Measurements from ENCODE around the gene LYRM2. TPM values are rescaled to one million over a fixed set of nuclear protein-coding genes. Genes with fewer than 3 reads are reported as not detected.

The LYRM2 gene
- total and polyA plus RNA-seq, 4 donors, result 16.8 to 33.7 (median 22.0) TPM

GRCh38 chr6:89596484-89596883, 42.1 kb downstream of the LYRM2 start:
- Histone ChIP-seq H3K27ac (ENCODE audit: low read depth in 1 of 2, low read length in 2 of 2) (peak overlapping the region in 1 of 2 donors; percentile 52), H3K9me3 (ENCODE audit: control insufficient read depth, low read length) (no peaks in the 10 kb centered on the region), H3K27me3 (ENCODE audit: control insufficient read depth in 1 of 2, insufficient read depth in 2 of 2, low read length in 1 of 2) (no peaks in the 10 kb centered on the region), H3K4me1 (ENCODE audit: control insufficient read depth in 1 of 2, insufficient read depth in 2 of 2, low read length in 2 of 2) (no peaks in the 10 kb centered on the region), H3K36me3 (ENCODE audit: control insufficient read depth in 1 of 2, insufficient read depth in 2 of 2, low read length in 1 of 2) (no peaks in the 10 kb centered on the region), H3K4me3 (ENCODE audit: low read length in 2 of 2) (no peak overlapping the region)
- 64 to 67% methylated on average over 1 of the region's 1 CpG for WGBS, 2 donors
- intact Hi-C loops (cut with DNase I), result loop anchor here in 1 of 2 donors (5.0 kb wide), 1 partner anchor 164 kb away; the partner anchor contains the start of gene ANKRD6
- DNase-seq (no peak), ATAC-seq (ENCODE audit: low FRiP score) (no peak)

- no peaks in the 10 kb centered on the region for H3K9me3 ChIP-seq (ENCODE audit: control insufficient read depth, low read length)
- no peaks in the 10 kb centered on the region for H3K27me3 ChIP-seq (ENCODE audit: control insufficient read depth in 1 of 2, insufficient read depth in 2 of 2, low read length in 1 of 2)
- WGBS, 2 donors, result 93 to 94% methylated on average over 2 of the region's 2 CpGs
- no peak for DNase-seq
- intact Hi-C loops (cut with DNase I), result loop anchor here in 1 of 2 donors (5.0 kb wide), 1 partner anchor 164 kb away; the partner anchor contains the start of gene ANKRD6
- ATAC-seq (ENCODE audit: low FRiP score), result no peak
- no peaks in the 10 kb centered on the region for H3K36me3 ChIP-seq (ENCODE audit: control insufficient read depth in 1 of 2, insufficient read depth in 2 of 2, low read length in 1 of 2)
- no peaks in the 10 kb centered on the region for H3K4me1 ChIP-seq (ENCODE audit: control insufficient read depth in 1 of 2, insufficient read depth in 2 of 2, low read length in 2 of 2)
- H3K27ac ChIP-seq (ENCODE audit: low read depth in 1 of 2, low read length in 2 of 2), result no peak overlapping the region
- no peak overlapping the region for H3K4me3 ChIP-seq (ENCODE audit: low read length in 2 of 2)
These were observed 42.5 kb downstream of the LYRM2 start for GRCh38 chr6:89596056-89596455.

- Histone ChIP-seq H3K36me3 (ENCODE audit: control insufficient read depth in 1 of 2, insufficient read depth in 2 of 2, low read length in 1 of 2) (no peaks in the 10 kb centered on the region), H3K27me3 (ENCODE audit: control insufficient read depth in 1 of 2, insufficient read depth in 2 of 2, low read length in 1 of 2) (no peaks in the 10 kb centered on the region), H3K27ac (ENCODE audit: low read depth in 1 of 2, low read length in 2 of 2) (no peak overlapping the region), H3K4me1 (ENCODE audit: control insufficient read depth in 1 of 2, insufficient read depth in 2 of 2, low read length in 2 of 2) (no peaks in the 10 kb centered on the region), H3K4me3 (ENCODE audit: low read length in 2 of 2) (no peak overlapping the region), H3K9me3 (ENCODE audit: control insufficient read depth, low read length) (no peaks in the 10 kb centered on the region)
- DNase-seq (no peak), ATAC-seq (ENCODE audit: low FRiP score) (no peak)
- intact Hi-C loops (cut with DNase I), result no loop called here
- WGBS, 2 donors, result 64 to 74% methylated on average over 4 of the region's 4 CpGs
These were observed 46.8 kb downstream of the LYRM2 start for GRCh38 chr6:89591745-89592144.

GRCh38 chr6:89590133-89590532, 48.4 kb downstream of the LYRM2 start:
- ATAC-seq (ENCODE audit: low FRiP score), result no peak

GRCh38 chr6:89589297-89590025, 49.1 kb downstream of the LYRM2 start:
- WGBS, 2 donors, result 83 to 84% methylated on average over 7 of the region's 7 CpGs
- H3K36me3 ChIP-seq (ENCODE audit: control insufficient read depth in 1 of 2, insufficient read depth in 2 of 2, low read length in 1 of 2), result no peaks in the 10 kb centered on the region
- H3K4me1 ChIP-seq (ENCODE audit: control insufficient read depth in 1 of 2, insufficient read depth in 2 of 2, low read length in 2 of 2), result peaks cover 0 to 6% of the 10 kb centered on the region in 2 donors
- ATAC-seq (ENCODE audit: low FRiP score) (no peak), DNase-seq (no peak)
- intact Hi-C loops (cut with DNase I), result no loop called here
- no peaks in the 10 kb centered on the region for H3K9me3 ChIP-seq (ENCODE audit: control insufficient read depth, low read length)
- H3K27ac ChIP-seq (ENCODE audit: low read depth in 1 of 2, low read length in 2 of 2), result no peak overlapping the region
- no peak overlapping the region for H3K4me3 ChIP-seq (ENCODE audit: low read length in 2 of 2)
- no peaks in the 10 kb centered on the region for H3K27me3 ChIP-seq (ENCODE audit: control insufficient read depth in 1 of 2, insufficient read depth in 2 of 2, low read length in 1 of 2)

More at GRCh38 chr6:89590133-89590532, 48.4 kb downstream of the LYRM2 start:
- no peaks in the 10 kb centered on the region for H3K27me3 ChIP-seq (ENCODE audit: control insufficient read depth in 1 of 2, insufficient read depth in 2 of 2, low read length in 1 of 2)
- no peak for DNase-seq
- no peak overlapping the region for H3K27ac ChIP-seq (ENCODE audit: low read depth in 1 of 2, low read length in 2 of 2)
- intact Hi-C loops (cut with DNase I), result no loop called here
- H3K9me3 ChIP-seq (ENCODE audit: control insufficient read depth, low read length), result no peaks in the 10 kb centered on the region
- no peak overlapping the region for H3K4me3 ChIP-seq (ENCODE audit: low read length in 2 of 2)
- H3K4me1 ChIP-seq (ENCODE audit: control insufficient read depth in 1 of 2, insufficient read depth in 2 of 2, low read length in 2 of 2), result peaks cover 0 to 2% of the 10 kb centered on the region in 2 donors
- H3K36me3 ChIP-seq (ENCODE audit: control insufficient read depth in 1 of 2, insufficient read depth in 2 of 2, low read length in 1 of 2), result no peaks in the 10 kb centered on the region
- 62 to 71% methylated on average over 2 of the region's 2 CpGs for WGBS, 2 donors

GRCh38 chr6:89585154-89585553, 53.4 kb downstream of the LYRM2 start:
- no peak overlapping the region for H3K4me3 ChIP-seq (ENCODE audit: low read length in 2 of 2)
- no peak overlapping the region for H3K27ac ChIP-seq (ENCODE audit: low read depth in 1 of 2, low read length in 2 of 2)
- 5 to 7% methylated on average over 1 of the region's 1 CpG for WGBS, 2 donors

GRCh38 chr6:89584539-89584938, 54.0 kb downstream of the LYRM2 start:
- Histone ChIP-seq H3K4me3 (ENCODE audit: low read length in 2 of 2) (no peak overlapping the region), H3K36me3 (ENCODE audit: control insufficient read depth in 1 of 2, insufficient read depth in 2 of 2, low read length in 1 of 2) (no peaks in the 10 kb centered on the region), H3K9me3 (ENCODE audit: control insufficient read depth, low read length) (no peaks in the 10 kb centered on the region), H3K27ac (ENCODE audit: low read depth in 1 of 2, low read length in 2 of 2) (peak overlapping the region in 1 of 2 donors; percentile 67), H3K27me3 (ENCODE audit: control insufficient read depth in 1 of 2, insufficient read depth in 2 of 2, low read length in 1 of 2) (no peaks in the 10 kb centered on the region), H3K4me1 (ENCODE audit: control insufficient read depth in 1 of 2, insufficient read depth in 2 of 2, low read length in 2 of 2) (peaks cover 0 to 8% of the 10 kb centered on the region in 2 donors)
- ATAC-seq (ENCODE audit: low FRiP score) (no peak), DNase-seq (no peak)
- intact Hi-C loops (cut with DNase I), result no loop called here
- 1 to 13% methylated on average over 3 of the region's 3 CpGs for WGBS, 2 donors

More at GRCh38 chr6:89585154-89585553, 53.4 kb downstream of the LYRM2 start:
- ATAC-seq (ENCODE audit: low FRiP score), result no peak
- H3K27me3 ChIP-seq (ENCODE audit: control insufficient read depth in 1 of 2, insufficient read depth in 2 of 2, low read length in 1 of 2), result no peaks in the 10 kb centered on the region
- intact Hi-C loops (cut with DNase I), result no loop called here
- no peaks in the 10 kb centered on the region for H3K9me3 ChIP-seq (ENCODE audit: control insufficient read depth, low read length)
- H3K36me3 ChIP-seq (ENCODE audit: control insufficient read depth in 1 of 2, insufficient read depth in 2 of 2, low read length in 1 of 2), result no peaks in the 10 kb centered on the region
- peaks cover 0 to 8% of the 10 kb centered on the region in 2 donors for H3K4me1 ChIP-seq (ENCODE audit: control insufficient read depth in 1 of 2, insufficient read depth in 2 of 2, low read length in 2 of 2)
- DNase-seq, result no peak

GRCh38 chr6:89583559-89583958, 55.0 kb downstream of the LYRM2 start:
- WGBS, 2 donors, result 71 to 80% methylated on average over 2 of the region's 2 CpGs
- H3K4me3 ChIP-seq (ENCODE audit: low read length in 2 of 2), result no peak overlapping the region
- H3K27me3 ChIP-seq (ENCODE audit: control insufficient read depth in 1 of 2, insufficient read depth in 2 of 2, low read length in 1 of 2), result no peaks in the 10 kb centered on the region
- H3K9me3 ChIP-seq (ENCODE audit: control insufficient read depth, low read length), result no peaks in the 10 kb centered on the region
- H3K27ac ChIP-seq (ENCODE audit: low read depth in 1 of 2, low read length in 2 of 2), result no peak overlapping the region
- DNase-seq (no peak), ATAC-seq (ENCODE audit: low FRiP score) (no peak)
- H3K4me1 ChIP-seq (ENCODE audit: control insufficient read depth in 1 of 2, insufficient read depth in 2 of 2, low read length in 2 of 2), result peaks cover 2 to 8% of the 10 kb centered on the region in 2 donors
- intact Hi-C loops (cut with DNase I), result no loop called here
- no peaks in the 10 kb centered on the region for H3K36me3 ChIP-seq (ENCODE audit: control insufficient read depth in 1 of 2, insufficient read depth in 2 of 2, low read length in 1 of 2)

All from aorta (tissue), 5 donors.